HepG2 (cell line): ENCODE results near the gene ITPR1. TPM values are rescaled to one million over a fixed set of nuclear protein-coding genes. Genes with fewer than 3 reads are reported as not detected.

Experiments used
- ELF3 ChIP-seq: IDR thresholded peaks from 2 replicates; pipeline ENCODE4 v1.6.1; 2016; ENCODE audit warnings: missing genetic modification reagents, missing compliant biosample characterization
- EP300 ChIP-seq, 3 experiments: sonication (generic) in 1 of 3; formaldehyde crosslinking in 1 of 3; IDR thresholded peaks; 2 replicates each; pipeline versions ENCODE4 v1.5.1 to v1.6.1; 2011 to 2020; ENCODE audit warnings: low read depth in 2 of 3, low read length in 2 of 3, borderline replicate concordance in 1 of 3, improper control_type of control experiment in 1 of 3, mild to moderate bottlenecking in 1 of 3, missing genetic modification reagents in 1 of 3, moderate library complexity in 1 of 3
- GABPA ChIP-seq, 2 experiments: IDR thresholded peaks; 2 replicates each; pipeline ENCODE4 v1.6.1; 2011 to 2016; ENCODE audit warnings: low read depth in 2 of 2, low read length in 1 of 2, missing biosample characterization in 1 of 2, missing genetic modification characterization in 1 of 2
- HMG20A ChIP-seq: IDR thresholded peaks from 2 replicates; pipeline ENCODE4 v1.6.1; 2016; ENCODE audit warnings: borderline replicate concordance
- HNF1B ChIP-seq: sonication (generic); formaldehyde crosslinking; IDR thresholded peaks from 2 replicates; pipeline ENCODE4 v1.5.1; 2020; ENCODE audit warnings: mild to moderate bottlenecking, moderate library complexity, missing genetic modification reagents
- HNF4A ChIP-seq: sonication (generic); formaldehyde crosslinking; IDR thresholded peaks from 2 replicates; pipeline ENCODE4 v1.4.0; 2020; ENCODE audit warnings: missing genetic modification reagents
- IRF2 ChIP-seq: IDR thresholded peaks from 2 replicates; pipeline ENCODE4 v1.6.1; 2018; ENCODE audit warnings: missing genetic modification reagents, missing compliant biosample characterization
- KAT8 ChIP-seq: IDR thresholded peaks from 2 replicates; pipeline ENCODE4 v1.6.1; 2016; ENCODE audit warnings: missing genetic modification reagents, missing compliant biosample characterization
- NCOA2 ChIP-seq: sonication (generic); formaldehyde crosslinking; IDR thresholded peaks from 2 replicates; pipeline ENCODE4 v1.8.0; 2022; ENCODE audit warnings: inconsistent platforms
- RARA ChIP-seq: IDR thresholded peaks from 2 replicates; pipeline ENCODE4 v1.6.1; 2016; ENCODE audit warnings: missing genetic modification reagents, missing compliant biosample characterization
- RXRA ChIP-seq: sonication (generic); formaldehyde crosslinking; IDR thresholded peaks from 2 replicates; pipeline ENCODE4 v1.5.1; 2020; ENCODE audit warnings: missing genetic modification reagents
- RXRB ChIP-seq: IDR thresholded peaks from 2 replicates; pipeline ENCODE4 v1.6.1; 2016; ENCODE audit warnings: borderline replicate concordance, missing genetic modification reagents, missing compliant biosample characterization
- SMC3 ChIP-seq: IDR thresholded peaks from 2 replicates; pipeline ENCODE4 v1.6.1; 2011; ENCODE audit warnings: low read length, improper control_type of control experiment
- SOX5 ChIP-seq: IDR thresholded peaks from 2 replicates; pipeline ENCODE4 v1.6.1; 2016; ENCODE audit warnings: borderline replicate concordance
- TEF ChIP-seq: sonication (generic); formaldehyde crosslinking; IDR thresholded peaks from 2 replicates; pipeline ENCODE4 v1.5.0; 2020; ENCODE audit warnings: missing genetic modification reagents
- ZBTB43 ChIP-seq: sonication (generic); formaldehyde crosslinking; conservative IDR thresholded peaks from 2 replicates; pipeline ENCODE4 v1.4.0; 2020; ENCODE audit warnings: missing genetic modification reagents
- ZGPAT ChIP-seq: IDR thresholded peaks from 2 replicates; pipeline ENCODE4 v1.6.1; 2016; ENCODE audit warnings: mild to moderate bottlenecking
- ZNF549 ChIP-seq: sonication (generic); formaldehyde crosslinking; IDR thresholded peaks from 2 replicates; pipeline ENCODE4 v1.5.0; 2020; ENCODE audit warnings: missing genetic modification reagents
- ZUFSP ChIP-seq: sonication (generic); formaldehyde crosslinking; IDR thresholded peaks from 2 replicates; pipeline ENCODE4 v1.9.0; 2021; ENCODE audit warnings: missing genetic modification reagents, mild to moderate bottlenecking, borderline replicate concordance
- ZXDC ChIP-seq: sonication (generic); formaldehyde crosslinking; IDR thresholded peaks from 2 replicates; pipeline ENCODE4 v1.5.0; 2020; ENCODE audit warnings: mild to moderate bottlenecking, missing genetic modification reagents
- polyA plus RNA-seq, 8 experiments: library from polyadenylated mRNA; depleted of rRNA in 3 of 8; stranded (reverse) in 7 of 8; unstranded in 1 of 8; fragments of >200 nt; fragmentation: Illumina TruSeq in 4 of 8; extraction: Trizol in 4 of 8; gene quantifications; 2 replicates each; pipeline versions ENCODE4 v1.2.1 to v1.2.3, GENCODE V29; 2011 to 2016; ENCODE audit warnings: low read depth in 4 of 8, missing spikeins in 1 of 8, mixed read lengths in 1 of 8; ENCODE audit not compliant: insufficient read depth in 1 of 8
- total RNA-seq, 5 experiments: library from RNA; depleted of rRNA; stranded (reverse); fragments of >200 nt; fragmentation: Illumina TruSeq; extraction: Trizol; gene quantifications; 2 replicates each; pipeline ENCODE4 v1.2.3, GENCODE V29; 2016; ENCODE audit warnings: low read depth in 1 of 5

ITPR1 gene
- total and polyA plus RNA-seq, 2 of the 13 experiments (the other 11 are each of a cell fraction or from before 2014, with no cell fraction given), result 10.0 to 11.4 TPM

GRCh38 chr3:4780545-4780957, 287.4 kb downstream of the ITPR1 start (continued):
- peak; percentile 45; the same call in 1 of the 2 replicates for TF ChIP-seq HNF1B (CRISPR knock-in tag)
- peak; percentile 53; the same call in 1 of the 2 replicates for TF ChIP-seq ZGPAT (CRISPR knock-in tag)
- 0 out of 2 replicates have a peak, but pooled peaks have one; percentile 40 for TF ChIP-seq KAT8 (CRISPR knock-in tag)
- peak; percentile 75; the same call in 1 of the 2 replicates for TF ChIP-seq RXRA (CRISPR knock-in tag)
- TF ChIP-seq IRF2 (CRISPR knock-in tag), result 0 out of 2 replicates have a peak, but pooled peaks have one; percentile 30
- no peak for TF ChIP-seq ZUFSP
- peak; percentile 99 for TF ChIP-seq RARA (CRISPR knock-in tag)
- TF ChIP-seq ZBTB43, result no peak
- no peak for TF ChIP-seq GABPA (IDR thresholded peaks at IDR 0.05; ENCODE audit: low read depth, low read length)
- peak; percentile 11; the same call in 1 of the 2 replicates for TF ChIP-seq GABPA (CRISPR knock-in tag; IDR thresholded peaks at IDR 0.05; ENCODE audit: low read depth)
- TF ChIP-seq ZNF549 (CRISPR knock-in tag), result no peak
- peak; percentile 28; the same call in 1 of the 2 replicates for TF ChIP-seq ELF3
- peak in 1 of 2 experiments; percentile 67; a peak in 1 of 4 replicates for TF ChIP-seq EP300 (IDR thresholded peaks at IDR 0.05; ENCODE audit: low read depth in 2 of 2, low read length in 2 of 2)
- no peak for TF ChIP-seq EP300 (CRISPR knock-in tag; IDR thresholded peaks at IDR 0.05; ENCODE audit: borderline replicate concordance)
- TF ChIP-seq SMC3, result 0 out of 2 replicates have a peak, but pooled peaks have one; percentile 6
- peak; percentile 90; the same call in 1 of the 2 replicates for TF ChIP-seq TEF (CRISPR knock-in tag)
- peak; percentile 51 for TF ChIP-seq NCOA2 (CRISPR knock-in tag)
- no peak for TF ChIP-seq ZXDC (CRISPR knock-in tag)
- TF ChIP-seq HNF4A (CRISPR knock-in tag), result peak; percentile 80
- TF ChIP-seq HMG20A (CRISPR knock-in tag), result peak; percentile 46; the same call in 1 of the 2 replicates
- peak; percentile 93 for TF ChIP-seq RXRB (CRISPR knock-in tag)
- peak; percentile 60; the same call in 1 of the 2 replicates for TF ChIP-seq SOX5
